Smooth muscle cell (in vitro differentiated cells): ENCODE measurements around the gene EXOC4. TPM values are rescaled to one million over a fixed set of nuclear protein-coding genes. Genes with fewer than 3 reads are reported as not detected.

Source experiments
- DNase-seq: peaks from one replicate; lab custom pipeline; 2025; ENCODE audit not compliant: unreplicated experiment; lab: John Stamatoyannopoulos, UW
- H2AFZ ChIP-seq: fragments of 200-600 bp; sonication (generic); 2 replicates; pipeline ENCODE4 v1.6.0; 2016; ENCODE audit warnings: antibody characterized with exemption, low read depth, mild to moderate bottlenecking
- H3F3A ChIP-seq: fragments of 200-600 bp; sonication (generic); 2 replicates; pipeline ENCODE4 v1.6.0; 2017; ENCODE audit warnings: antibody characterized with exemption, low read depth
- H3K27ac ChIP-seq: fragments of 200-600 bp; sonication (generic); 2 replicates; pipeline ENCODE4 v1.5.1; 2016; ENCODE audit warnings: low read depth, mild to moderate bottlenecking
- H3K27me3 ChIP-seq: fragments of 200-600 bp; sonication (generic); 2 replicates; pipeline ENCODE4 v1.6.1; 2016; ENCODE audit warnings: low read depth, mild to moderate bottlenecking
- H3K36me3 ChIP-seq: fragments of 200-600 bp; sonication (generic); 2 replicates; pipeline ENCODE4 v1.5.1; 2016; ENCODE audit warnings: low read depth
- H3K4me1 ChIP-seq: fragments of 200-600 bp; sonication (generic); 2 replicates; pipeline ENCODE4 v1.5.1; 2016; ENCODE audit warnings: low read depth
- H3K4me2 ChIP-seq: fragments of 200-600 bp; sonication (generic); 2 replicates; pipeline ENCODE4 v1.6.0; 2016; ENCODE audit warnings: mild to moderate bottlenecking
- H3K4me3 ChIP-seq: fragments of 200-600 bp; sonication (generic); 2 replicates; pipeline ENCODE4 v1.5.1; 2016; ENCODE audit warnings: mild to moderate bottlenecking
- H3K79me2 ChIP-seq: fragments of 200-600 bp; sonication (generic); 2 replicates; pipeline ENCODE4 v1.6.0; 2016; ENCODE audit warnings: low read depth, mild to moderate bottlenecking
- H3K9ac ChIP-seq: fragments of 200-600 bp; sonication (generic); 2 replicates; pipeline ENCODE4 v1.6.0; 2016; ENCODE audit warnings: low read depth
- H3K9me3 ChIP-seq: fragments of 200-600 bp; sonication (generic); replicated peaks from 2 replicates; pipeline ENCODE4 v1.5.1; 2016; ENCODE audit warnings: low read depth
- H4K20me1 ChIP-seq: fragments of 200-600 bp; sonication (generic); 2 replicates; pipeline ENCODE4 v1.6.0; 2016; ENCODE audit warnings: low read depth
- CTCF ChIP-seq: fragments of 200-600 bp; sonication (generic); IDR thresholded peaks from 2 replicates; pipeline ENCODE4 v1.5.1; 2017; ENCODE audit warnings: borderline replicate concordance, mild to moderate bottlenecking, antibody characterized with exemption; ENCODE audit not compliant: insufficient read depth, poor library complexity, severe bottlenecking
- WGBS: methylation state at CpG from one replicate; pipeline ENCODE4 v1.1.7; 2016; ENCODE audit warnings: low lambda C conversion rate; 5-methylcytosine and 5-hydroxymethylcytosine counted together
- polyA plus RNA-seq: library from polyadenylated mRNA; unstranded; fragments of >200 nt; fragmentation: Nextera tagmentation; extraction: Ambion mirVana; gene quantifications from 2 replicates; pipeline ENCODE4 v1.2.1, GENCODE V29; 2016
- total RNA-seq: library from RNA; depleted of rRNA; stranded (reverse); fragments of >200 nt; gene quantifications from 2 replicates; pipeline ENCODE4 v1.2.3, GENCODE V29; 2014

EXOC4 gene
- total and polyA plus RNA-seq, 2 experiments from 2014 or later, result 21.5 to 47.1 TPM

GRCh38 chr7:133411395-133411794 lies 158.5 kb downstream of the EXOC4 start:
- Histone ChIP-seq H3K36me3 (no peaks in the 10 kb centered on the region), H3K27me3 (no peaks in the 10 kb centered on the region), H3K79me2 (no peaks in the 10 kb centered on the region), H3K4me2 (no peak overlapping the region), H3K27ac (no peak overlapping the region), H3K9me3 (no peaks in the 10 kb centered on the region), H3K9ac (no peak overlapping the region), H3F3A (no peaks in the 10 kb centered on the region), H3K4me1 (no peaks in the 10 kb centered on the region), H4K20me1 (peaks cover 59% of the 10 kb centered on the region), H2AFZ (no peak overlapping the region), H3K4me3 (no peak overlapping the region)
- WGBS, result 83% methylated on average over 2 of the region's 2 CpGs
- no peak for TF ChIP-seq CTCF
- no peak for DNase-seq

- H3K9me3 ChIP-seq, result no peaks in the 10 kb centered on the region
- no peak overlapping the region for H3K9ac ChIP-seq
- no peak overlapping the region for H3K4me3 ChIP-seq
- H2AFZ ChIP-seq, result no peak overlapping the region
- no peaks in the 10 kb centered on the region for H3F3A ChIP-seq
- H3K4me1 ChIP-seq, result no peaks in the 10 kb centered on the region
- H4K20me1 ChIP-seq, result peaks cover 59% of the 10 kb centered on the region
- no peaks in the 10 kb centered on the region for H3K36me3 ChIP-seq
- 73% methylated on average over 3 of the region's 3 CpGs for WGBS
- no peak for DNase-seq
- H3K79me2 ChIP-seq, result no peaks in the 10 kb centered on the region
- no peak for TF ChIP-seq CTCF
- no peaks in the 10 kb centered on the region for H3K27me3 ChIP-seq
- no peak overlapping the region for H3K27ac ChIP-seq
- H3K4me2 ChIP-seq, result no peak overlapping the region
These were observed 160.1 kb downstream of the EXOC4 start for GRCh38 chr7:133412942-133413341.

GRCh38 chr7:133419041-133419440 lies 166.2 kb downstream of the EXOC4 start:
- TF ChIP-seq CTCF, result no peak
- H3K27me3 ChIP-seq, result no peaks in the 10 kb centered on the region
- no peak overlapping the region for H3K4me2 ChIP-seq
- no peaks in the 10 kb centered on the region for H3K79me2 ChIP-seq
- no peak overlapping the region for H3K27ac ChIP-seq
- DNase-seq, result no peak
- H3K4me3 ChIP-seq, result no peak overlapping the region
- no peak overlapping the region for H2AFZ ChIP-seq
- H3K4me1 ChIP-seq, result no peaks in the 10 kb centered on the region
- WGBS, result 78% methylated on average over 1 of the region's 1 CpG
- H3F3A ChIP-seq, result no peaks in the 10 kb centered on the region
- H3K9ac ChIP-seq, result no peak overlapping the region
- H3K36me3 ChIP-seq, result no peaks in the 10 kb centered on the region
- peaks cover 26% of the 10 kb centered on the region for H4K20me1 ChIP-seq
- H3K9me3 ChIP-seq, result no peaks in the 10 kb centered on the region

GRCh38 chr7:133423618-133424017 lies 170.7 kb downstream of the EXOC4 start:
- Histone ChIP-seq H4K20me1 (peaks cover 9% of the 10 kb centered on the region), H3K4me1 (no peaks in the 10 kb centered on the region), H3K9ac (no peak overlapping the region), H3F3A (no peaks in the 10 kb centered on the region), H3K27ac (no peak overlapping the region), H3K36me3 (no peaks in the 10 kb centered on the region), H3K9me3 (no peaks in the 10 kb centered on the region), H3K4me2 (no peak overlapping the region), H3K27me3 (no peaks in the 10 kb centered on the region), H3K79me2 (no peaks in the 10 kb centered on the region), H2AFZ (no peak overlapping the region), H3K4me3 (no peak overlapping the region)
- 98% methylated on average over 23 of the region's 23 CpGs for WGBS
- TF ChIP-seq CTCF, result no peak
- DNase-seq, result no peak
